Mucosa of descending colon (tissue), 3 donors: ENCODE results near the gene PRKAR1B. TPM values are rescaled to one million over a fixed set of nuclear protein-coding genes. Genes with fewer than 3 reads are reported as not detected.
A peak's percentile ranks its signal among the peaks of the same experiment; 100 is the strongest.

Source experiments
- ATAC-seq: fragments of 200-7000 bp; cut with Tn5 transposase; one replicate; pipeline ENCODE4 v1.9.1; 2020; ENCODE audit warnings: mild to moderate bottlenecking, moderate library complexity
- DNase-seq, 3 donors: peaks; one replicate each; pipeline ENCODE4 v3.0.0-alpha.2; 2020
- H3K36me3 ChIP-seq: fragments of 200-600 bp; one replicate; pipeline ENCODE4 v1.8.0; 2021; ENCODE audit warnings: low read depth, mild to moderate bottlenecking
- H3K4me1 ChIP-seq: fragments of 200-600 bp; one replicate; pipeline ENCODE4 v1.8.0; 2021; ENCODE audit warnings: low read depth, mild to moderate bottlenecking
- H3K4me3 ChIP-seq: fragments of 200-600 bp; one replicate; pipeline ENCODE4 v1.8.0; 2021; ENCODE audit warnings: mild to moderate bottlenecking
- H3K9me3 ChIP-seq: fragments of 200-600 bp; one replicate; pipeline ENCODE4 v1.8.0; 2021; ENCODE audit warnings: mild to moderate bottlenecking
- CTCF ChIP-seq: fragments of 200-600 bp; IDR thresholded peaks from one replicate; pipeline ENCODE4 v1.8.0; 2022; ENCODE audit warnings: antibody characterized with exemption, mild to moderate bottlenecking
- intact Hi-C, 2 donors: fragments of 100-400 bp; cut with DNase I in 1 of 2; cut with micrococcal nuclease in 1 of 2; formaldehyde crosslinking; loops; one replicate each; pipeline versions ENCODE4 v1.11.0 to v1.11.1; 2022; cut with DNase I, micrococcal nuclease
- total RNA-seq, 3 donors: library from RNA; stranded (reverse); fragmentation: NEBNext Ultra II Directional in 2 of 3; extraction: Animal tissue kit (Norgen Biotek cat#: 25700) in 2 of 3; gene quantifications; one replicate each; pipeline versions ENCODE4 v1.2.1 to v1.2.4, GENCODE V29; 2021 to 2023
- donor health status: DM: no; HTN: no; CAD: no; lungs with moderate emphysema.
- donor health status: DM: no; HTN: no; CAD: no.
- donor health status: DM: no; HTN: yes; CAD: no.

Gene PRKAR1B
- total RNA-seq, 3 donors from 2014 or later = 10.1 to 24.5 (median 24.4) TPM

GRCh38 chr7:505171-505570 is 221.9 kb downstream of the PRKAR1B start:
- ATAC-seq (no peak), DNase-seq (peak in 2 of 3 donors; percentile 50 to 54)
- no peak for TF ChIP-seq CTCF
- no peaks in the 10 kb centered on the region for H3K36me3 ChIP-seq
- intact Hi-C loops = loop anchor here (10.0 kb wide), 2 partner anchors 170 to 180 kb away; no protein-coding TSS in a partner anchor
- H3K4me3 ChIP-seq = no peak overlapping the region
- H3K4me1 ChIP-seq = peaks cover 37% of the 10 kb centered on the region
- no peaks in the 10 kb centered on the region for H3K9me3 ChIP-seq

GRCh38 chr7:504221-505111 is 222.6 kb downstream of the PRKAR1B start:
- no peak for TF ChIP-seq CTCF
- intact Hi-C loops = loop anchor here (10.0 kb wide), 2 partner anchors 170 to 180 kb away; no protein-coding TSS in a partner anchor
- Histone ChIP-seq H3K36me3 (no peaks in the 10 kb centered on the region), H3K4me1 (peaks cover 37% of the 10 kb centered on the region), H3K4me3 (no peak overlapping the region), H3K9me3 (no peaks in the 10 kb centered on the region)
- ATAC-seq (peak; percentile 65), DNase-seq (peak; percentile 58 to 77 (median 74))

GRCh38 chr7:503575-504111 is 223.4 kb downstream of the PRKAR1B start:
- Histone ChIP-seq H3K36me3 (no peaks in the 10 kb centered on the region), H3K4me3 (no peak overlapping the region), H3K9me3 (no peaks in the 10 kb centered on the region), H3K4me1 (peaks cover 37% of the 10 kb centered on the region)
- DNase-seq = peak; percentile 92 to 95 (median 94)
- no peak for TF ChIP-seq CTCF
- intact Hi-C loops = loop anchor here (10.0 kb wide), 2 partner anchors 169 to 179 kb away; no protein-coding TSS in a partner anchor
- peak; percentile 90 for ATAC-seq

- TF ChIP-seq CTCF = no peak
- DNase-seq = peak in 2 of 3 donors; percentile 46 to 48
- peaks cover 37% of the 10 kb centered on the region for H3K4me1 ChIP-seq
- no peak overlapping the region for H3K4me3 ChIP-seq
- ATAC-seq = no peak
- H3K36me3 ChIP-seq = no peaks in the 10 kb centered on the region
- H3K9me3 ChIP-seq = no peaks in the 10 kb centered on the region
- intact Hi-C loops = loop anchor here (10.0 kb wide), 2 partner anchors 167 to 177 kb away; no protein-coding TSS in a partner anchor
These were observed 224.8 kb downstream of the PRKAR1B start for GRCh38 chr7:502296-502695.

GRCh38 chr7:501526-501925 is 225.6 kb downstream of the PRKAR1B start:
- DNase-seq = peak in 2 of 3 donors; percentile 16 to 27
- TF ChIP-seq CTCF = no peak
- H3K9me3 ChIP-seq = no peaks in the 10 kb centered on the region
- H3K36me3 ChIP-seq = no peaks in the 10 kb centered on the region
- ATAC-seq = no peak
- H3K4me3 ChIP-seq = no peak overlapping the region
- peaks cover 37% of the 10 kb centered on the region for H3K4me1 ChIP-seq
- intact Hi-C loops = loop anchor here (10.0 kb wide), 2 partner anchors 167 to 177 kb away; no protein-coding TSS in a partner anchor
